Activated CD4-positive, alpha-beta T cell treated with anti-CD3 and anti-CD28 coated beads, Interleukin-2, amount 50 U/mL, for 1 hour (primary cell): Measurements from ENCODE around the gene COPRS.
"Not testable (repeated sequence)": the region's sequence is repeated elsewhere in the genome, so short reads cannot be mapped to it uniquely, and the experiment has no call there.

Source experiments
- DNase-seq: peaks from one replicate; pipeline ENCODE4 v3.0.0-alpha.2; 2020

Gene COPRS

GRCh38 chr17:31843070-31843745 lies 15.8 kb downstream of the COPRS start:
- DNase-seq, result no peak

- DNase-seq, result peak; percentile 58
Observed at GRCh38 chr17:31842195-31843069, 16.6 kb downstream of the COPRS start.

GRCh38 chr17:31841850-31842194 lies 17.2 kb downstream of the COPRS start:
- no peak for DNase-seq

GRCh38 chr17:31838636-31839225 lies 20.3 kb downstream of the COPRS start:
- DNase-seq, result no peak

GRCh38 chr17:31835984-31836383 lies 23.1 kb downstream of the COPRS start:
- no peak for DNase-seq

GRCh38 chr17:31834448-31834847 lies 24.6 kb downstream of the COPRS start:
- no peak for DNase-seq

GRCh38 chr17:31832746-31833145 lies 26.3 kb downstream of the COPRS start:
- DNase-seq, result no peak

GRCh38 chr17:31830971-31831858 lies 27.8 kb downstream of the COPRS start:
- DNase-seq, result no peak

- DNase-seq, result no peak
Observed at GRCh38 chr17:31829649-31830048, 29.4 kb downstream of the COPRS start.

- not testable (repeated sequence) for DNase-seq
Observed at GRCh38 chr17:31828955-31829354, 30.1 kb downstream of the COPRS start.

GRCh38 chr17:31825961-31826691 lies 32.9 kb downstream of the COPRS start:
- DNase-seq, result no peak

GRCh38 chr17:31824766-31825360 lies 34.2 kb downstream of the COPRS start:
- DNase-seq, result no peak

GRCh38 chr17:31823014-31823413 lies 36.0 kb downstream of the COPRS start:
- DNase-seq, result no peak

- no peak for DNase-seq
Observed at GRCh38 chr17:31820691-31821435, 38.2 kb downstream of the COPRS start.

- DNase-seq, result no peak
Observed at GRCh38 chr17:31819578-31819977, 39.5 kb downstream of the COPRS start.

GRCh38 chr17:31818863-31819262 lies 40.2 kb downstream of the COPRS start:
- DNase-seq, result not testable (repeated sequence)

- DNase-seq, result no peak
Observed at GRCh38 chr17:31815212-31815730, 43.8 kb downstream of the COPRS start.

- no peak for DNase-seq
Observed at GRCh38 chr17:31811101-31811500, 47.9 kb downstream of the COPRS start.

- not testable (repeated sequence) for DNase-seq
Observed at GRCh38 chr17:31809876-31810275, 49.2 kb downstream of the COPRS start.

- no peak for DNase-seq
Observed at GRCh38 chr17:31808521-31809050, 50.5 kb downstream of the COPRS start.
